Vagina (tissue), 2 donors: Measurements from ENCODE around the gene SSBP2.

ENCODE experiments used
- CTCF ChIP-seq, 3 experiments: fragments of 450-650 bp in 2 of 3; fragments of 200-600 bp in 1 of 3; sonication (generic) in 1 of 3; IDR thresholded peaks; one replicate each; pipeline ENCODE4 v1.5.1; 2017 to 2019; ENCODE audit warnings: antibody characterized with exemption in 3 of 3, mild to moderate bottlenecking in 2 of 3, moderate library complexity in 2 of 3
- POLR2A ChIP-seq, 2 donors: fragments of 450-650 bp; IDR thresholded peaks; one replicate each; pipeline ENCODE4 v1.6.1; 2017; ENCODE audit warnings: antibody characterized with exemption in 2 of 2, mild to moderate bottlenecking in 2 of 2, moderate library complexity in 2 of 2
- POLR2AphosphoS5 ChIP-seq, 2 donors: sonication (generic); formaldehyde crosslinking; IDR thresholded peaks; one replicate each; pipeline ENCODE4 v1.9.0; 2017; ENCODE audit warnings: antibody characterized with exemption in 2 of 2, mild to moderate bottlenecking in 2 of 2, low read depth in 1 of 2; ENCODE audit not compliant: insufficient read depth in 1 of 2

GRCh38 chr5:81389025-81389424 is 361.9 kb downstream of the SSBP2 start:
- TF ChIP-seq CTCF (IDR thresholded peaks at IDR 0.05): no peak
- TF ChIP-seq POLR2AphosphoS5 (IDR thresholded peaks at IDR 0.05; ENCODE audit: insufficient read depth in 1 of 2, low read depth in 1 of 2): no peak
- no peak for TF ChIP-seq POLR2A (IDR thresholded peaks at IDR 0.05)
